ENCODE data around the gene EIF3J. TPM values are rescaled to one million over a fixed set of nuclear protein-coding genes. Genes with fewer than 3 reads are reported as not detected.

The EIF3J gene
- total RNA-seq, 1 donor from 2014 or later = 76.2 TPM

- no peak overlapping the region for H3K4me2 ChIP-seq
- no peak overlapping the region for H3K9ac ChIP-seq
- no peaks in the 10 kb centered on the region for H3K27me3 ChIP-seq
- Mint-ChIP-seq H3K27me3 (ENCODE audit: insufficient read depth, low read depth) (no peaks in the 10 kb centered on the region), H3K4me3 (no peak overlapping the region), H3K9me3 (no peaks in the 10 kb centered on the region), H3K36me3 (peaks cover 20% of the 10 kb centered on the region), H3K4me1 (no peaks in the 10 kb centered on the region), H3K27ac (no peak overlapping the region)
- H3K27ac ChIP-seq = no peak overlapping the region
- no peak for TF ChIP-seq CTCF (IDR thresholded peaks at IDR 0.05)
- no peak for TF ChIP-seq EZH2phosphoT487 (IDR thresholded peaks at IDR 0.05)
- no peak for TF ChIP-seq EZH2 (IDR thresholded peaks at IDR 0.05)
- H3K36me3 ChIP-seq = no peaks in the 10 kb centered on the region
- H3K79me2 ChIP-seq (ENCODE audit: low read depth) = no peaks in the 10 kb centered on the region
- H4K20me1 ChIP-seq (ENCODE audit: low read depth) = no peaks in the 10 kb centered on the region
- DNase-seq (ENCODE audit: low spot score) = no peak
- H3K4me1 ChIP-seq = no peaks in the 10 kb centered on the region
- H3F3A ChIP-seq (ENCODE audit: low read depth) = no peaks in the 10 kb centered on the region
- no peak overlapping the region for H2AFZ ChIP-seq (replicated peaks)
- no peak overlapping the region for H3K4me3 ChIP-seq
- H3K9me3 ChIP-seq (ENCODE audit: low read depth) = no peaks in the 10 kb centered on the region
These were observed 58.3 kb downstream of the EIF3J start for GRCh38 chr15:44595246-44595645.

DNA sequence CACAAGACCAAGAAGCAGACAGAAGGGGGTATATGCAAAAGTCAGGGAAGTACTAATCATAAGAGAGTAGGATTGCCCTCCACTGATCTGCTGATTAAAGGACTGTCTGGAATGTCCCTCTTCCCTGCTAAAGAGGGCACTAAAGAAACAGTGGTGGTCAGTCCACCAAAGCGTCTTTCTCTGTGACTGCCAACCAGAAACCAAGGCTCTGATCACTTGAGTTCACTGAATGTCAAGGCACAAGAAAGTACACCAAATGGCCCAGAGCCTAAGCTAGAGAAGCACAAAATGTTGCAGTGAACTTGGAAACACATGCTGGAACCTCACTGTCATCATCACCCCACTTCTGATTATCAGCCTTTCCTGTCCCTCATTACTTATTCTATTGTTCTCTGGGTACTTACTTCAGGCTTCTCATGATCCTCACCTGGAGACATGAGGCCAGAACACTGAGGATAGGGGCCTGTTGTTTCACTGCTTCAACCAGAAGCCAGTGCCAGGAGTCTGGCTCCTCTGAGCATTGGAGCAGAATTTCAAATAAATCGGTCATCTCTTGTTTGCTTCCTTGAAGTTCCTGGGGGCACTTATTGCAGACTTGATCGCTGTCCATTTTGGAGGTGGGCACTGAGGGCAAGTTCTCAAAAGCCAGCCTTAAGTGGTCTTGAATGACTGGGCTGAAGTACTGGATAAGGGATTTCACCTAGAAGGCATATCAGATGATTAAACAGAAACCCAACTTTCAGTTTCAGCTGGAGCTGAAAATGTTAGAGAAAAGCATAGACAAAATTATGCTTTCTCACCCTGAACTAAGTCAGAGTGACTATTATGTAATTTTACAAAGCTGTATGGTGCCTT is 58.9 kb downstream of the EIF3J start:
- H3K9me3 Mint-ChIP-seq = no peaks in the 10 kb centered on the region
- no peak for DNase-seq (ENCODE audit: low spot score)
- no peak overlapping the region for H2AFZ ChIP-seq (replicated peaks)
- no peak overlapping the region for H3K4me3 Mint-ChIP-seq
- H3K27me3 ChIP-seq = no peaks in the 10 kb centered on the region
- no peaks in the 10 kb centered on the region for H3F3A ChIP-seq (ENCODE audit: low read depth)
- no peak overlapping the region for H3K9ac ChIP-seq
- H3K4me1 ChIP-seq = no peaks in the 10 kb centered on the region
- no peaks in the 10 kb centered on the region for H3K79me2 ChIP-seq (ENCODE audit: low read depth)
- H3K27me3 Mint-ChIP-seq (ENCODE audit: insufficient read depth, low read depth) = no peaks in the 10 kb centered on the region
- no peaks in the 10 kb centered on the region for H3K9me3 ChIP-seq (ENCODE audit: low read depth)
- TF ChIP-seq EZH2 (IDR thresholded peaks at IDR 0.05) (no peak), EZH2phosphoT487 (IDR thresholded peaks at IDR 0.05) (no peak), CTCF (IDR thresholded peaks at IDR 0.05) (no peak)
- H3K4me1 Mint-ChIP-seq = no peaks in the 10 kb centered on the region
- H3K4me3 ChIP-seq = no peak overlapping the region
- H3K27ac ChIP-seq = no peak overlapping the region
- H3K27ac Mint-ChIP-seq = no peak overlapping the region
- H3K36me3 Mint-ChIP-seq = peaks cover 17% of the 10 kb centered on the region
- H3K4me2 ChIP-seq = no peak overlapping the region
- H4K20me1 ChIP-seq (ENCODE audit: low read depth) = no peaks in the 10 kb centered on the region
- H3K36me3 ChIP-seq = no peaks in the 10 kb centered on the region

DNA sequence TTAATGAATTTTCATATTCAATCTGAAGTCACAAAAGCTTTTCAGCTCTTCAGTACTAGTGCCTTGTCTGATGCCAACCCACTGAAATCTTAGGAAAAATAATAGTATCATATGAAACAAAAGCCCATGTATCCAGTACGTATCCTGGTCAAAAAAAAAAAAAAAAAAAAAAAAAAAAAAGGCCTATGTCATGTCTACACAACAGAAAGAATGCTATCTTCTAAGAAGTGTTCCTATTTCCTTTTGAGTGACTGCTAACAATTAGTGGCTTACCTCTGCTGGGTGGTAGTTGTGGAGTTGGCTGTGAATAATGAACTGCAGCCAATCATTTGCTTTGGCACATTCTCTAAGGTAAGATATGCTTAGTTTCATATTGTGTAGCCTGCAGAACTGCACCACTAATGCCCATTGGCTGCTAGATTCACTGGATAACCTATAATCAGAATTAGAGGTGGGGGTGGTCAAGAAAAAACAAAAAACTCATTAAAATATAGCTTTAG is 59.6 kb downstream of the EIF3J start:
- Histone ChIP-seq H4K20me1 (ENCODE audit: low read depth) (no peaks in the 10 kb centered on the region), H2AFZ (replicated peaks) (no peak overlapping the region), H3F3A (ENCODE audit: low read depth) (no peaks in the 10 kb centered on the region), H3K9me3 (ENCODE audit: low read depth) (no peaks in the 10 kb centered on the region), H3K4me3 (no peak overlapping the region), H3K9ac (no peak overlapping the region), H3K4me2 (no peak overlapping the region), H3K27me3 (no peaks in the 10 kb centered on the region), H3K36me3 (no peaks in the 10 kb centered on the region), H3K4me1 (no peaks in the 10 kb centered on the region), H3K79me2 (ENCODE audit: low read depth) (no peaks in the 10 kb centered on the region), H3K27ac (no peak overlapping the region)
- Mint-ChIP-seq H3K27ac (no peak overlapping the region), H3K36me3 (peaks cover 18% of the 10 kb centered on the region), H3K4me3 (no peak overlapping the region), H3K9me3 (no peaks in the 10 kb centered on the region), H3K4me1 (no peaks in the 10 kb centered on the region), H3K27me3 (ENCODE audit: insufficient read depth, low read depth) (no peaks in the 10 kb centered on the region)
- no peak for DNase-seq (ENCODE audit: low spot score)
- TF ChIP-seq EZH2 (IDR thresholded peaks at IDR 0.05) = no peak

DNA sequence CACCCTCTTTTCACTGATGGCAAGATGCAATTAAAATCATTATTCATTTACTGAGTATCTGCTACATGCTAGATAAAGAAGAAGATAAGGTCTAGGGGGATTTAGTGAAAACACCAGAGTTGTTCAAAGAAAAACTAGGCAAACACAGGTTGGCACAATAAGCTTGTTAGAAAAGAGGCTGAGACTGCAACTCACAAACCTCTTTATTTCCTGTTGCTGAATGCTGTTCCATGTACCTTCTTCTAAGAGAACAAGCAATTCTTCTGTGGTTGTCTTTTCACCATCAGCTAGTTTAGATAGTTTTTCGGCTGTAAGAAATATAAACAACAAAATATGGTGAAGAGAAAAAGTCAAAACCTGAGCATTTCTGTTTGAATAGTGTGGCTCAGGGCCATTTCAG is 61.1 kb downstream of the EIF3J start:
- Histone ChIP-seq H3K27ac (no peak overlapping the region), H3K36me3 (peaks cover under 1% of the 10 kb centered on the region)

More for the DNA sequence above, 61.1 kb downstream of the EIF3J start:
- no peaks in the 10 kb centered on the region for H3F3A ChIP-seq (ENCODE audit: low read depth)
- H3K27me3 Mint-ChIP-seq (ENCODE audit: insufficient read depth, low read depth) = no peaks in the 10 kb centered on the region
- H2AFZ ChIP-seq (replicated peaks) = no peak overlapping the region
- H3K9me3 ChIP-seq (ENCODE audit: low read depth) = no peaks in the 10 kb centered on the region
- H3K9me3 Mint-ChIP-seq = no peaks in the 10 kb centered on the region
- H3K4me1 ChIP-seq = no peaks in the 10 kb centered on the region
- no peak for DNase-seq (ENCODE audit: low spot score)
- TF ChIP-seq EZH2phosphoT487 (IDR thresholded peaks at IDR 0.05) (no peak), CTCF (IDR thresholded peaks at IDR 0.05) (no peak), EZH2 (IDR thresholded peaks at IDR 0.05) (no peak)
- no peaks in the 10 kb centered on the region for H3K79me2 ChIP-seq (ENCODE audit: low read depth)
- H4K20me1 ChIP-seq (ENCODE audit: low read depth) = no peaks in the 10 kb centered on the region
- H3K27ac Mint-ChIP-seq = no peak overlapping the region
- no peak overlapping the region for H3K4me3 Mint-ChIP-seq
- H3K4me2 ChIP-seq = no peak overlapping the region
- no peaks in the 10 kb centered on the region for H3K27me3 ChIP-seq
- H3K4me1 Mint-ChIP-seq = no peaks in the 10 kb centered on the region
- H3K4me3 ChIP-seq = no peak overlapping the region
- H3K9ac ChIP-seq = no peak overlapping the region
- H3K36me3 Mint-ChIP-seq = peaks cover 22% of the 10 kb centered on the region
